PC-3 (cell line): Measurements from ENCODE around the gene CAP2. TPM values are rescaled to one million over a fixed set of nuclear protein-coding genes. Genes with fewer than 3 reads are reported as not detected.

Source experiments
- ATAC-seq: fragments of 200-7000 bp; cut with Tn5 transposase; 2 replicates; pipeline ENCODE4 v1.9.1; 2020; ENCODE audit warnings: mild to moderate bottlenecking, moderate library complexity
- BruUV-seq: library from RNA; stranded (reverse); fragments of 400-500 nt; replicated peaks from 2 replicates; lab custom pipeline; 2021; lab: Mats Ljungman, UMichigan
- CTCF ChIA-PET: fragments of 300-600 bp; sonication (Branson Sonifier 250); formaldehyde crosslinking; loops from one replicate; lab custom pipeline; 2022; ENCODE audit warnings: antibody characterized with exemption; lab: Charles Lee
- POLR2A ChIA-PET: fragments of 300-600 bp; sonication (Branson Sonifier 250); formaldehyde crosslinking; loops from one replicate; lab custom pipeline; 2022; ENCODE audit warnings: antibody characterized with exemption; ENCODE audit not compliant: unreplicated experiment; lab: Charles Lee
- DNase-seq: peaks from one replicate; pipeline ENCODE4 v3.0.0-alpha.2; 2015
- H2AFZ ChIP-seq: fragments of 300-600 bp; sonication (generic); 2 replicates; pipeline ENCODE4 v1.6.0; 2016; ENCODE audit warnings: antibody characterized with exemption, low read length
- H3F3A ChIP-seq: fragments of 300-600 bp; sonication (generic); one replicate; pipeline ENCODE4 v1.6.0; 2017; ENCODE audit warnings: antibody characterized with exemption, low read length, control low read depth, mild to moderate bottlenecking; ENCODE audit not compliant: unreplicated experiment
- H3K27ac ChIP-seq: fragments of 300-600 bp; sonication (generic); 2 replicates; pipeline ENCODE4 v1.5.1; 2016; ENCODE audit warnings: mild to moderate bottlenecking, low read length
- H3K27me3 ChIP-seq: fragments of 300-600 bp; sonication (generic); 2 replicates; pipeline ENCODE4 v1.6.1; 2016; ENCODE audit warnings: low read length, mixed read lengths
- H3K36me3 ChIP-seq: fragments of 300-600 bp; sonication (generic); 2 replicates; pipeline ENCODE4 v1.6.1; 2016; ENCODE audit warnings: low read depth, mixed run types, low read length, mixed read lengths
- H3K4me1 ChIP-seq: fragments of 300-600 bp; sonication (generic); 2 replicates; pipeline ENCODE4 v1.5.1; 2016; ENCODE audit warnings: low read length; ENCODE audit not compliant: insufficient read depth
- H3K4me2 ChIP-seq: fragments of 300-600 bp; sonication (generic); 2 replicates; pipeline ENCODE4 v1.6.0; 2016; ENCODE audit warnings: low read length
- H3K4me3 ChIP-seq: fragments of 300-600 bp; sonication (generic); 2 replicates; pipeline ENCODE4 v1.5.1; 2016; ENCODE audit warnings: mild to moderate bottlenecking, low read length, mixed read lengths
- H3K79me2 ChIP-seq: fragments of 300-600 bp; sonication (generic); 2 replicates; pipeline ENCODE4 v1.6.1; 2017; ENCODE audit warnings: low read length, mixed read lengths
- H3K9ac ChIP-seq: fragments of 300-600 bp; sonication (generic); 2 replicates; pipeline ENCODE4 v1.6.0; 2016; ENCODE audit warnings: mild to moderate bottlenecking, low read length
- H3K9me2 ChIP-seq: fragments of 300-600 bp; sonication (generic); replicated peaks from 2 replicates; pipeline ENCODE4 v1.6.1; 2016; ENCODE audit warnings: mixed run types, low read length, mixed read lengths
- H3K9me3 ChIP-seq: fragments of 300-600 bp; sonication (generic); 2 replicates; pipeline ENCODE4 v1.6.1; 2016; ENCODE audit warnings: low read length, mixed read lengths
- H4K20me1 ChIP-seq: fragments of 300-600 bp; sonication (generic); 2 replicates; pipeline ENCODE4 v1.6.1; 2016; ENCODE audit warnings: low read length, mixed read lengths
- CTCF ChIP-seq: fragments of 300-600 bp; sonication (generic); conservative IDR thresholded peaks from 2 replicates; pipeline ENCODE4 v1.5.1; 2017; ENCODE audit warnings: antibody characterized with exemption, low read depth, mild to moderate bottlenecking, low read length
- EZH2 ChIP-seq: fragments of 300-600 bp; sonication (generic); IDR thresholded peaks from one replicate; pipeline ENCODE4 v1.6.1; 2017; ENCODE audit warnings: antibody characterized with exemption, mild to moderate bottlenecking, low read length; ENCODE audit not compliant: unreplicated experiment
- EZH2phosphoT487 ChIP-seq: fragments of 300-600 bp; sonication (generic); IDR thresholded peaks from 2 replicates; pipeline ENCODE4 v1.6.1; 2018; ENCODE audit warnings: mild to moderate bottlenecking, antibody characterized with exemption, low read length, borderline replicate concordance
- intact Hi-C: fragments of 100-400 bp; cut with micrococcal nuclease; formaldehyde crosslinking; loops from 2 replicates; pipeline ENCODE4 v1.9.0; 2023
- total RNA-seq: library from RNA; depleted of rRNA; stranded (reverse); fragments of >200 nt; gene quantifications from 2 replicates; pipeline ENCODE4 v1.2.3, GENCODE V29; 2014

The CAP2 gene
- total RNA-seq, 1 experiment from 2014 or later, result 8.2 TPM

GRCh38 chr6:17478946-17479345, 85.6 kb downstream of the CAP2 start:
- POLR2A ChIA-PET, result no interaction called here
- intact Hi-C loops, result no loop called here
- BruUV-seq, result no TSS peak

GRCh38 chr6:17480476-17480875, 87.1 kb downstream of the CAP2 start:
- Histone ChIP-seq H3K9me3 (no peaks in the 10 kb centered on the region), H3K4me2 (no peak overlapping the region), H3K79me2 (no peaks in the 10 kb centered on the region), H3K4me1 (no peaks in the 10 kb centered on the region), H3K36me3 (peaks cover 6% of the 10 kb centered on the region; the same call in 1 of the 2 replicates), H3K27ac (no peak overlapping the region), H3K9ac (no peak overlapping the region), H3K27me3 (no peaks in the 10 kb centered on the region), H2AFZ (no peak overlapping the region), H4K20me1 (no peaks in the 10 kb centered on the region), H3K9me2 (no peaks in the 10 kb centered on the region), H3F3A (no peaks in the 10 kb centered on the region), H3K4me3 (no peak overlapping the region)
- intact Hi-C loops, result no loop called here
- TF ChIP-seq EZH2 (no peak), EZH2phosphoT487 (no peak), CTCF (no peak)
- ATAC-seq, result no peak
- no TSS peak for BruUV-seq
- ChIA-PET POLR2A (no interaction called here), CTCF (no interaction called here)
- no peak for DNase-seq

More at GRCh38 chr6:17478946-17479345, 85.6 kb downstream of the CAP2 start:
- Histone ChIP-seq H3K79me2 (no peaks in the 10 kb centered on the region), H2AFZ (no peak overlapping the region), H3K4me1 (no peaks in the 10 kb centered on the region), H4K20me1 (no peaks in the 10 kb centered on the region), H3K9me2 (no peaks in the 10 kb centered on the region), H3K27me3 (no peaks in the 10 kb centered on the region), H3K36me3 (peaks cover 6% of the 10 kb centered on the region; the same call in 1 of the 2 replicates), H3K27ac (no peak overlapping the region), H3K4me3 (no peak overlapping the region), H3K9me3 (no peaks in the 10 kb centered on the region), H3K9ac (no peak overlapping the region), H3F3A (no peaks in the 10 kb centered on the region), H3K4me2 (no peak overlapping the region)
- no peak for DNase-seq
- CTCF ChIA-PET, result no interaction called here
- ATAC-seq, result no peak
- TF ChIP-seq CTCF (no peak), EZH2 (no peak), EZH2phosphoT487 (no peak)

- H3F3A ChIP-seq, result no peaks in the 10 kb centered on the region
- ChIA-PET POLR2A (no interaction called here), CTCF (no interaction called here)
- H3K36me3 ChIP-seq, result peaks cover 6% of the 10 kb centered on the region; the same call in 1 of the 2 replicates
- no peaks in the 10 kb centered on the region for H3K79me2 ChIP-seq
- intact Hi-C loops, result no loop called here
- TF ChIP-seq EZH2, result no peak
- no peak overlapping the region for H3K4me3 ChIP-seq
- DNase-seq (no peak), ATAC-seq (no peak)
- H3K9me3 ChIP-seq, result no peaks in the 10 kb centered on the region
- no peaks in the 10 kb centered on the region for H3K4me1 ChIP-seq
- no peak overlapping the region for H2AFZ ChIP-seq
- H3K27me3 ChIP-seq, result no peaks in the 10 kb centered on the region
- H3K9me2 ChIP-seq, result no peaks in the 10 kb centered on the region
- no peaks in the 10 kb centered on the region for H4K20me1 ChIP-seq
- no peak overlapping the region for H3K27ac ChIP-seq
- H3K4me2 ChIP-seq, result no peak overlapping the region
- no peak overlapping the region for H3K9ac ChIP-seq
- no TSS peak for BruUV-seq
Measured at GRCh38 chr6:17482711-17483110, 89.3 kb downstream of the CAP2 start.
